HCT116 (cell line): ENCODE results near the gene ZNF646.

Experiments
- ATF3 ChIP-seq: IDR thresholded peaks from 2 replicates; pipeline ENCODE4 v1.6.1; 2012
- CBX3 ChIP-seq: IDR thresholded peaks from 2 replicates; pipeline ENCODE4 v1.6.1; 2012; ENCODE audit warnings: low read depth
- CEBPB ChIP-seq: IDR thresholded peaks from 2 replicates; pipeline ENCODE4 v1.6.1; 2012; ENCODE audit warnings: low read depth
- CTCF ChIP-seq, 3 experiments: fragments of 200-600 bp in 1 of 3; sonication (generic) in 1 of 3; IDR thresholded peaks in 2 of 3; conservative IDR thresholded peaks in 1 of 3; 2 replicates each; pipeline ENCODE4 v1.5.1; 2012 to 2017; ENCODE audit warnings: low read depth in 2 of 3, low read length in 2 of 3, antibody characterized with exemption in 1 of 3, borderline replicate concordance in 1 of 3, control low read depth in 1 of 3, mild to moderate bottlenecking in 1 of 3, mixed read lengths in 1 of 3, mixed run types in 1 of 3, moderate library complexity in 1 of 3; ENCODE audit not compliant: insufficient read depth in 1 of 3
- ELF1 ChIP-seq: IDR thresholded peaks from 2 replicates; pipeline ENCODE4 v1.6.1; 2012; ENCODE audit warnings: low read depth, borderline replicate concordance
- EZH2 ChIP-seq: fragments of 200-600 bp; sonication (generic); IDR thresholded peaks from 2 replicates; pipeline ENCODE4 v1.6.1; 2017; ENCODE audit warnings: antibody characterized with exemption, mixed run types
- EZH2phosphoT487 ChIP-seq: fragments of 200-600 bp; IDR thresholded peaks from 2 replicates; pipeline ENCODE4 v1.6.1; 2018; ENCODE audit warnings: antibody characterized with exemption, borderline replicate concordance
- JUND ChIP-seq: IDR thresholded peaks from 2 replicates; pipeline ENCODE4 v1.6.1; 2012
- MAX ChIP-seq: IDR thresholded peaks from 2 replicates; pipeline ENCODE4 v1.6.1; 2012
- POLR2A ChIP-seq: IDR thresholded peaks from 2 replicates; pipeline ENCODE4 v1.7.0; 2011; ENCODE audit warnings: borderline replicate concordance; ENCODE audit not compliant: insufficient read depth, insufficient read length; ENCODE audit errors: extremely low read depth
- POLR2AphosphoS5 ChIP-seq: IDR thresholded peaks from 2 replicates; pipeline ENCODE4 v1.6.1; 2011; ENCODE audit warnings: mild to moderate bottlenecking, low read depth, low read length, moderate library complexity
- SRF ChIP-seq: IDR thresholded peaks from 2 replicates; pipeline ENCODE4 v1.6.1; 2012; ENCODE audit warnings: low read depth
- ZBTB33 ChIP-seq: IDR thresholded peaks from 2 replicates; pipeline ENCODE4 v1.6.1; 2011; ENCODE audit warnings: mild to moderate bottlenecking, low read length, moderate library complexity; ENCODE audit not compliant: insufficient replicate concordance; ENCODE audit errors: extremely low read depth

GRCh38 chr16:31099860-31100638, 25.8 kb downstream of the ZNF646 start:
- TF ChIP-seq CTCF (IDR thresholded peaks at IDR 0.05 in 2 of 3, conservative IDR thresholded peaks at IDR 0.05 in 1 of 3; ENCODE audit: borderline replicate concordance in 1 of 3, insufficient read depth in 1 of 3, low read depth in 2 of 3, low read length in 2 of 3): no peak
- no peak for TF ChIP-seq POLR2A
- TF ChIP-seq POLR2AphosphoS5: no peak
- no peak for TF ChIP-seq SRF
- TF ChIP-seq ATF3: no peak
- no peak for TF ChIP-seq ZBTB33
- no peak for TF ChIP-seq CEBPB
- no peak for TF ChIP-seq ELF1
- no peak for TF ChIP-seq MAX
- TF ChIP-seq EZH2phosphoT487: no peak
- TF ChIP-seq EZH2: no peak
- TF ChIP-seq JUND: no peak
- TF ChIP-seq CBX3: 0 out of 2 replicates have a peak, but pooled peaks have one; percentile 24
